Ovary (tissue), 9 donors: ENCODE results near the gene RBM46. TPM values are rescaled to one million over a fixed set of nuclear protein-coding genes. Genes with fewer than 3 reads are reported as not detected.
"Not testable (repeated sequence)": the region's sequence is repeated elsewhere in the genome, so short reads cannot be mapped to it uniquely, and the experiment has no call there.

Source experiments
- DNase-seq, 5 donors: peaks; one replicate each; pipeline ENCODE4 v3.0.0-alpha.2; 2019 to 2020
- H3K27ac ChIP-seq, 2 donors: fragments of 200-600 bp; one replicate each; pipeline versions ENCODE4 v1.5.1 to v1.8.0; 2019 to 2022
- H3K27me3 ChIP-seq: fragments of 200-600 bp; one replicate; pipeline ENCODE4 v1.8.0; 2022
- H3K36me3 ChIP-seq: fragments of 200-600 bp; sonication (generic); one replicate; pipeline ENCODE4 v1.5.1; 2019
- H3K4me1 ChIP-seq: one replicate; pipeline ENCODE4 v1.8.1; 2013; ENCODE audit warnings: mild to moderate bottlenecking, moderate library complexity; ENCODE audit not compliant: insufficient read depth
- H3K4me3 ChIP-seq: fragments of 200-600 bp; sonication (generic); one replicate; pipeline ENCODE4 v1.5.1; 2017
- H3K9me3 ChIP-seq, 2 donors: fragments of 200-600 bp in 1 of 2; sonication (generic) in 1 of 2; one replicate each; pipeline versions ENCODE4 v1.5.1 to v1.8.1; 2013 to 2019; ENCODE audit warnings: mild to moderate bottlenecking in 1 of 2, moderate library complexity in 1 of 2
- EP300 ChIP-seq: sonication (generic); formaldehyde crosslinking; IDR thresholded peaks from one replicate; pipeline ENCODE4 v1.6.1; 2017; ENCODE audit warnings: antibody characterized with exemption
- POLR2A ChIP-seq: fragments of 450-650 bp; IDR thresholded peaks from one replicate; pipeline ENCODE4 v1.6.1; 2017; ENCODE audit warnings: antibody characterized with exemption, mild to moderate bottlenecking, moderate library complexity
- WGBS, 3 donors: extraction: QIAGEN DNeasy Blood & Tissue Kit in 1 of 3; methylation state at CpG; one replicate each; pipeline versions ENCODE4 v1.1.5 to v1.1.7; 2013 to 2017; 5-methylcytosine and 5-hydroxymethylcytosine counted together
- intact Hi-C, 4 donors: fragments of 100-400 bp; cut with DNase I; formaldehyde crosslinking; loops; one replicate each; pipeline versions ENCODE4 v1.11.0 to v1.15.1; 2022 to 2023
- polyA plus RNA-seq, 2 donors: library from polyadenylated mRNA; stranded (reverse); fragments of 200-250 nt in 1 of 2; fragments of 350-450 nt in 1 of 2; fragmentation: Illumina TruSeq in 1 of 2; extraction: RNeasy Lipid Tissue Mini Kit (QIAGEN cat#74804) in 1 of 2; gene quantifications; one replicate each; pipeline ENCODE4 v1.2.3, GENCODE V29; 2013 to 2014
- small RNA-seq: library from RNA; depleted of rRNA; stranded (forward); fragments of <200 nt; gene quantifications from one replicate; pipeline ENCODE3, GENCODE V24; 2016
- total RNA-seq, 7 donors: library from RNA; depleted of rRNA in 2 of 7; stranded (reverse); fragments of >200 nt in 2 of 7; fragmentation: NEBNext Ultra II Directional in 3 of 7; extraction: Animal tissue kit (Norgen Biotek cat#: 25700) in 3 of 7; gene quantifications; one replicate each; pipeline versions ENCODE4 v1.1.0 to v1.2.4, GENCODE V29; 2016 to 2023
- TF ChIP-seq, protein P1 (sequence below), 3 donors: fragments of 450-650 bp in 2 of 3; fragments of 200-600 bp in 1 of 3; IDR thresholded peaks; one replicate each; pipeline versions ENCODE4 v1.5.1 to v1.8.0; 2016 to 2022; ENCODE audit warnings: antibody characterized with exemption in 3 of 3, mild to moderate bottlenecking in 1 of 3
- donor health status: DM: no; HTN: no; CAD: no; lungs with moderate emphysema.
- donor health status: DM: no; HTN: no; CAD: no.
- donor health status: Bipolar disorder and iron deficiency.
- donor health status: DM: yes; HTN: yes; CAD: no.
- donor health status: DM: no; HTN: no; CAD: no.
- donor health status: DM: yes; HTN: yes; CAD: no.

Gene RBM46
- total and polyA plus RNA-seq, 9 donors = 0.08 to 0.15 (median 0.15) TPM; not detected in 6

DNA sequence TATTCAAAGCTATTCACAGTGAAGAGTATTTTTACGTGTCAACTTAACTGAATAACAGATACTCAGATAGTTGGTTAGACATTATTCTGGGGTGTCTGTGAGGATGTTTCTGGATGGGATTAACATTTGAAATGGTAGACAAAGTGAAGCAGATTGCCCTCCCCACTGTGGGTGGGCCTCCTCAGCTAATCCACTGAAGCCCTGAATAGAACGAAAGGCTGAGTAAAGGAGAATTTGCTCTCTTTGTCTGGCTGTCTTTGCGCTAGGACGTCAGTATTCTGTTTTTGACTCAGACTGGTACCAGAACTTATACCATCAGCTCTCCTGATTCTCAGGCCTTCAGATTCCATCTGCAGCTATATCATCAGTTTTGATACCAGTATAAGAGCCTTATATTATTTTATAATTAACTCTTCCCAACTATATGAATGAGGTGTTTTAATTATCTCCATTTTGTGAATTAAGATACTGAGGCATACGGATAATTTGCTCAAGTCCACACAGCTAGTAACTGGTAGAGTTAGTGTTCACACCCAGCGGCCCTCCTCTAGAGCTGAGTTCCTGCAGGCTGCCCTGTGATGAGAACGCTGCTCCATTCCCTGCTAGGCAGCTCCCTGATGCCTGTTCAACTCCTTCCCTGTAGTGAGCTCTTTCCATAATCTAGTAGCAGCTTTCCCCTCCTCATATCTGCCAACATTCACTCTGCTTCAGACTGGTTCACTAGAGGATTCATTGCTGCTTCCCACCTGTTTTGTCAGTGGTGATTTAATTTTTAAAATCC lies 87.5 kb downstream of the RBM46 start:
- DNase-seq = no peak
- H3K9me3 ChIP-seq = no peaks in the 10 kb centered on the region
- no peak overlapping the region for H3K4me3 ChIP-seq
- TF ChIP-seq, protein P1, sequence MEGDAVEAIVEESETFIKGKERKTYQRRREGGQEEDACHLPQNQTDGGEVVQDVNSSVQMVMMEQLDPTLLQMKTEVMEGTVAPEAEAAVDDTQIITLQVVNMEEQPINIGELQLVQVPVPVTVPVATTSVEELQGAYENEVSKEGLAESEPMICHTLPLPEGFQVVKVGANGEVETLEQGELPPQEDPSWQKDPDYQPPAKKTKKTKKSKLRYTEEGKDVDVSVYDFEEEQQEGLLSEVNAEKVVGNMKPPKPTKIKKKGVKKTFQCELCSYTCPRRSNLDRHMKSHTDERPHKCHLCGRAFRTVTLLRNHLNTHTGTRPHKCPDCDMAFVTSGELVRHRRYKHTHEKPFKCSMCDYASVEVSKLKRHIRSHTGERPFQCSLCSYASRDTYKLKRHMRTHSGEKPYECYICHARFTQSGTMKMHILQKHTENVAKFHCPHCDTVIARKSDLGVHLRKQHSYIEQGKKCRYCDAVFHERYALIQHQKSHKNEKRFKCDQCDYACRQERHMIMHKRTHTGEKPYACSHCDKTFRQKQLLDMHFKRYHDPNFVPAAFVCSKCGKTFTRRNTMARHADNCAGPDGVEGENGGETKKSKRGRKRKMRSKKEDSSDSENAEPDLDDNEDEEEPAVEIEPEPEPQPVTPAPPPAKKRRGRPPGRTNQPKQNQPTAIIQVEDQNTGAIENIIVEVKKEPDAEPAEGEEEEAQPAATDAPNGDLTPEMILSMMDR (IDR thresholded peaks at IDR 0.05) = no peak
- no peak for TF ChIP-seq EP300
- no peak for TF ChIP-seq POLR2A
- H3K27me3 ChIP-seq = no peaks in the 10 kb centered on the region
- no peaks in the 10 kb centered on the region for H3K4me1 ChIP-seq
- H3K27ac ChIP-seq = no peak overlapping the region
- WGBS, 3 donors = 68 to 82% (median 69%) methylated on average over 7 of the region's 7 CpGs
- H3K36me3 ChIP-seq = no peaks in the 10 kb centered on the region
- intact Hi-C loops = no loop called here

DNA sequence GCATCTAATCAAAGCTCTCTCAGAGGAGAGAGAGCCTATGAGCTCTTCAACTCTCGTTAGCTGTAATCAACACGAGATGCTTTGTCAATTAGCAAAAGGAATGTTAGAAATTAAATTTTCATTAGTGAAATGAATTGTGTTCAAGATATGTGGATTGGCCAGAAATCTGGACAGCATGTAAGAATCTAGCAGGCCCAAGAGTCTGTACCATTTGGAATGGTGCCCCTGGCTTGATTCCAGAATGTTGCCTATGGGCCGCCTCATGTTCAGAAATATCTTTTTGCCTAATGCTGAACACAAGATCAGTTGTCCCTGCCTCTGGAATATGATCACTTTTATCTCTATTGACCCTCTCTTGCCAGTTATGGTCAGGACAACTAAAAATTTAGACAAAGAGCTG lies 88.2 kb downstream of the RBM46 start:
- intact Hi-C loops = no loop called here
- WGBS, 3 donors = 70 to 80% (median 76%) methylated on average over 3 of the region's 3 CpGs
- TF ChIP-seq EP300 (no peak), POLR2A (no peak)
- TF ChIP-seq, protein P1 (IDR thresholded peaks at IDR 0.05) = no peak
- H3K9me3 ChIP-seq = no peaks in the 10 kb centered on the region
- no peaks in the 10 kb centered on the region for H3K27me3 ChIP-seq
- DNase-seq = no peak
- no peak overlapping the region for H3K4me3 ChIP-seq
- no peaks in the 10 kb centered on the region for H3K4me1 ChIP-seq
- H3K27ac ChIP-seq = no peak overlapping the region
- H3K36me3 ChIP-seq = no peaks in the 10 kb centered on the region

DNA sequence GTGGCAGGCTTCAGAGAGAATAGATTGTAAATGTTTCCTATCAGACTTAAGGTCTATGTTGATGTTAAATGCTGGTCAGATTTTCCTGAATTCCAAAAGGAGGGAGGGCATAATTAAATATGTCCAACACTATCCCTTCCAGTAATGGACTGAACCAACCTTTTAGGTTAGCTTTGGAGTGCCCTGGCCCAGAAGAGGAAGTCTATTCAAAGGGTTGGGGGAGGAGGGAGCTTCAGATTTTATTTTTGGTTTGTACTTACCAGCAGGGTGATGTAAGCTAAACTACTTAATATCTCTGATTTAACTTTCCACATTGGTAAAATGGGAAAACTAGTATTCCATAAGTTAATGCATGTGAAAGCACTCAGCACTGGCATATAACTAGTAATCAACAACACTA lies 91.1 kb downstream of the RBM46 start:
- Histone ChIP-seq H3K36me3 (no peaks in the 10 kb centered on the region), H3K27ac (no peak overlapping the region), H3K4me1 (no peaks in the 10 kb centered on the region), H3K9me3 (no peaks in the 10 kb centered on the region), H3K4me3 (no peak overlapping the region), H3K27me3 (no peaks in the 10 kb centered on the region)
- no peak for DNase-seq
- TF ChIP-seq, protein P1 (IDR thresholded peaks at IDR 0.05) = no peak
- TF ChIP-seq POLR2A = no peak
- no peak for TF ChIP-seq EP300
- intact Hi-C loops = no loop called here

DNA sequence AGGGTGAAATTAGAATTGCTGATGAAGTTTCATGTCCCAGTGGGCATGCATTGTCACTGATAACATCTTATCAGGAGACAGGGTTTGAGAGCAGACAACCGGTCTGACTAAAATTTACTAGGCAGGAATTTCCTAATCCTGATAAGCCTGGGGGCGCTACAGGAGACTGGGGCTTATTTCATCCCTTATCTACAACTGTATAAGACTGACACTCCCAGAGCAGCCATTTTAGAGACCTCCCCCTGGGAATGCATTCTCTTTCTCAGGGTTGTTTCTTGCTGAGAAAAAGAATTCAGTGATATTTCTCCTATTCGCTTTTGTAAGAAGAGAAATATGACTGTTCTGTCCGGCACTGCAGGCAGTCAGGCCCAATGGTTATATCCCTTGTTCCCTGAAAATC lies 93.0 kb downstream of the RBM46 start:
- H3K9me3 ChIP-seq, H3K27me3 ChIP-seq, H3K27ac ChIP-seq, H3K36me3 ChIP-seq, DNase-seq, intact Hi-C loops, H3K4me3 ChIP-seq, H3K4me1 ChIP-seq: not testable (repeated sequence)
- 72 to 90% (median 84%) methylated on average over 4 of the region's 4 CpGs for WGBS, 3 donors

DNA sequence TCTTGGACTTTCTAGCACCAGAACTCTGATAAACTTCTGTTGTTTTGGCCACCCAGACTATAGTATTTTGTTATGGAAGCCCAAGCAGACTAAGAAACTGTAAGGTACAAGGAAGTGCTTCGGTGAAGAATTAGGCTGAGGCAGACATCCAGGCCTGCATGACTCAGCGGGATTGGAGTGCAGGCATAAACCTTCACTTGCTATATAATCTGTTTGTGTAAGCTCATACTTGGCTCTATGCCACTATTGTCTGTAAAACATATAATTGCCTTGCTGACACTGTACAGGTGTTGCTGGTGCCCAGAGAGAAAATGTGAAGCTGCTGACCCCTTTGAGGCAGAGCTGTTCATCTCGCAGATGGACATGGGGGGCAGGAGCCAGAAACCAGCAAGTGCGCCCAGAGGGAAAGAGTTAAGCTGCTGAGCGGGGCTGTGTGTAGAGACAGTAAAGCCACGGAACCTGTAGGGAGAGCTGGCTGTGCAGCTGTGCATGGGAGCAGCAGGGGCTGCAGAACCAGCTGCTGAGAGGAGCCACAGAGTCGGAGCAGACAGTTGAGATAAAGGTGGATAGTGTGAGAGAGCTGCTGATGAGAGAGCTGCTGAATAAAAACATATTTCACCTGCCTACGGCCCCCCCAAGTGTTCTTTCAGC lies 96.2 kb downstream of the RBM46 start:
- TF ChIP-seq EP300 = no peak
- WGBS, 3 donors = 52 to 59% (median 55%) methylated on average over 8 of the region's 8 CpGs
- H3K27me3 ChIP-seq = no peaks in the 10 kb centered on the region
- H3K4me1 ChIP-seq = no peaks in the 10 kb centered on the region
- DNase-seq = no peak
- no peak overlapping the region for H3K27ac ChIP-seq
- no peaks in the 10 kb centered on the region for H3K36me3 ChIP-seq
- H3K9me3 ChIP-seq = no peaks in the 10 kb centered on the region
- H3K4me3 ChIP-seq = no peak overlapping the region
- intact Hi-C loops = no loop called here

Small RNA genes within 50 kb of the gene (small RNA-seq; reads per million reads assigned to genes)
- not detected for gene RNU2-44P
- not detected for gene RNU2-66P

Other genes starting within 250 kb of the RBM46 start
- 10 to 100 TPM; 26.5 to 90.9 (median 61.5) TPM for gene PLRG1, start 230.9 kb upstream of the RBM46 start, total RNA-seq
- 10 to 100 TPM; 35.6 to 71.1 TPM for gene PLRG1, start 230.9 kb upstream of the RBM46 start, polyA plus RNA-seq
- gene FGB, start 218.3 kb upstream of the RBM46 start, total RNA-seq = 1 to 10 TPM in 3 of 7 donors, under 1 TPM in 1, not detected in 3; 0.20 to 5.0 (median 1.7) TPM
- gene FGB, start 218.3 kb upstream of the RBM46 start, polyA plus RNA-seq = not detected
- gene FGA, start 190.5 kb upstream of the RBM46 start, total RNA-seq = 1 to 10 TPM in 3 of 7 donors, under 1 TPM in 2, not detected in 2; 0.25 to 8.4 (median 2.4) TPM
- gene FGA, start 190.5 kb upstream of the RBM46 start, polyA plus RNA-seq = not detected
- gene FGG, start 168.6 kb upstream of the RBM46 start, total RNA-seq = 10 to 100 TPM in 2 of 7 donors, 1 to 10 TPM in 2, under 1 TPM in 2, not detected in 1; 0.24 to 23.1 (median 1.8) TPM
- gene FGG, start 168.6 kb upstream of the RBM46 start, polyA plus RNA-seq = 1 to 10 TPM in 1 of 2 donors, under 1 TPM in 1; 0.50 to 3.2 TPM
- gene LRAT, start 37.3 kb upstream of the RBM46 start, total RNA-seq = under 1 TPM; 0.05 to 0.92 (median 0.40) TPM
- gene LRAT, start 37.3 kb upstream of the RBM46 start, polyA plus RNA-seq = 1 to 10 TPM; 1.2 to 7.9 TPM